Measurements from ENCODE around the gene PDCD4.

DNA sequence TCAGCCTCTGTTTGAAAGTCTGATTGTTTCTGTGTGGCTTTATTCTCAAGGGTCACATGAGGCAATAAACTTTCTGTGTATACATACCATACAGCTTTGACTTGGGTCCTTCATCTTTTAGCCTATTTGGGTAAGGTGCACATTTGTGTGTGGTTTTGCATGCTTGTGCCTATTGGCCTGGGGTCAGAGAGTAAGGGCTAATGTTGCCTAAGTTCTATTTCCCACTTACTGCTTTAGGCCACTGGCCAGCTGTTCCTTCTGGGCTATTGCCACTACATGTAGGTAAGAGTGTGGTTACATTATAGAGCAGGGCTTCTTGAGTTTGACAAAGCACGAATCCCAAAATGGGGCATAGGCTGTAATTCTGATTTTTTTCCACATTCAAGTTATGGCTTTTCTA, 25.5 kb downstream of the PDCD4 start:
- TF ChIP-seq, protein P1, sequence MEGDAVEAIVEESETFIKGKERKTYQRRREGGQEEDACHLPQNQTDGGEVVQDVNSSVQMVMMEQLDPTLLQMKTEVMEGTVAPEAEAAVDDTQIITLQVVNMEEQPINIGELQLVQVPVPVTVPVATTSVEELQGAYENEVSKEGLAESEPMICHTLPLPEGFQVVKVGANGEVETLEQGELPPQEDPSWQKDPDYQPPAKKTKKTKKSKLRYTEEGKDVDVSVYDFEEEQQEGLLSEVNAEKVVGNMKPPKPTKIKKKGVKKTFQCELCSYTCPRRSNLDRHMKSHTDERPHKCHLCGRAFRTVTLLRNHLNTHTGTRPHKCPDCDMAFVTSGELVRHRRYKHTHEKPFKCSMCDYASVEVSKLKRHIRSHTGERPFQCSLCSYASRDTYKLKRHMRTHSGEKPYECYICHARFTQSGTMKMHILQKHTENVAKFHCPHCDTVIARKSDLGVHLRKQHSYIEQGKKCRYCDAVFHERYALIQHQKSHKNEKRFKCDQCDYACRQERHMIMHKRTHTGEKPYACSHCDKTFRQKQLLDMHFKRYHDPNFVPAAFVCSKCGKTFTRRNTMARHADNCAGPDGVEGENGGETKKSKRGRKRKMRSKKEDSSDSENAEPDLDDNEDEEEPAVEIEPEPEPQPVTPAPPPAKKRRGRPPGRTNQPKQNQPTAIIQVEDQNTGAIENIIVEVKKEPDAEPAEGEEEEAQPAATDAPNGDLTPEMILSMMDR (IDR thresholded peaks at IDR 0.05), result no peak
- no peak for TF ChIP-seq POLR2A (IDR thresholded peaks at IDR 0.05)

Measured in lower leg skin (tissue), 3 donors.